Measurements from ENCODE around the gene RYR2. TPM values are rescaled to one million over a fixed set of nuclear protein-coding genes. Genes with fewer than 3 reads are reported as not detected.

The RYR2 gene
- total RNA-seq, 1 experiment from 2014 or later: 0.03 TPM

GRCh38 chr1:237851210-237851845 lies 809.3 kb downstream of the RYR2 start:
- no peaks in the 10 kb centered on the region for H3K4me1 ChIP-seq (ENCODE audit: control insufficient read depth, insufficient read depth, low read length)
- TF ChIP-seq TCF7L2 (IDR thresholded peaks at IDR 0.05; ENCODE audit: low read depth, low read length): no peak
- TF ChIP-seq CTCF (IDR thresholded peaks at IDR 0.05): peak; percentile 70
- no peaks in the 10 kb centered on the region for H3K9me3 ChIP-seq (ENCODE audit: control insufficient read depth, insufficient read depth, low read depth, low read length)
- CTCF ChIA-PET: no interaction called here
- no peak overlapping the region for H3K27ac ChIP-seq (ENCODE audit: low read length)
- no peaks in the 10 kb centered on the region for H3K36me3 ChIP-seq (ENCODE audit: control insufficient read depth, insufficient read depth, low read length)
- no TSS peak for BruUV-seq (replicated peaks)
- H3K4me3 ChIP-seq (ENCODE audit: low read depth in 2 of 2, low read length in 2 of 2): no peak overlapping the region
- in situ Hi-C loops (cut with HindIII; ENCODE audit: low pct_unique_long_range_greater_than_20kb, low sequenced_read_pairs) (no loop called here), intact Hi-C loops (cut with micrococcal nuclease; ENCODE audit: unreplicated experiment) (no loop called here)
- DNase-seq (ENCODE audit: low read depth, low spot score) (peak; percentile 18), ATAC-seq (no peak)
- POLR2A ChIA-PET: no interaction called here
- H3K27me3 ChIP-seq (ENCODE audit: control insufficient read depth, insufficient read depth, low read length): no peaks in the 10 kb centered on the region

- BruUV-seq (replicated peaks): no TSS peak
- DNase-seq (ENCODE audit: low read depth, low spot score) (no peak), ATAC-seq (no peak)
- intact Hi-C loops (cut with micrococcal nuclease; ENCODE audit: unreplicated experiment): no loop called here
- ChIA-PET POLR2A (no interaction called here), CTCF (no interaction called here)
- Histone ChIP-seq H3K36me3 (ENCODE audit: control insufficient read depth, insufficient read depth, low read length) (no peaks in the 10 kb centered on the region), H3K27ac (ENCODE audit: low read length) (no peak overlapping the region), H3K4me1 (ENCODE audit: control insufficient read depth, insufficient read depth, low read length) (no peaks in the 10 kb centered on the region), H3K4me3 (ENCODE audit: low read depth in 2 of 2, low read length in 2 of 2) (no peak overlapping the region), H3K27me3 (ENCODE audit: control insufficient read depth, insufficient read depth, low read length) (no peaks in the 10 kb centered on the region), H3K9me3 (ENCODE audit: control insufficient read depth, insufficient read depth, low read depth, low read length) (no peaks in the 10 kb centered on the region)
- in situ Hi-C loops (cut with HindIII; ENCODE audit: low pct_unique_long_range_greater_than_20kb, low sequenced_read_pairs): no loop called here
- TF ChIP-seq POLR2AphosphoS5 (IDR thresholded peaks at IDR 0.05; ENCODE audit: low read depth, low read length) (no peak), CTCF (IDR thresholded peaks at IDR 0.05) (no peak), SIN3A (IDR thresholded peaks at IDR 0.05; ENCODE audit: borderline replicate concordance, insufficient read depth, low read depth, low read length) (no peak), TCF7L2 (IDR thresholded peaks at IDR 0.05; ENCODE audit: low read depth, low read length) (no peak)
- TF ChIP-seq, protein P1, sequence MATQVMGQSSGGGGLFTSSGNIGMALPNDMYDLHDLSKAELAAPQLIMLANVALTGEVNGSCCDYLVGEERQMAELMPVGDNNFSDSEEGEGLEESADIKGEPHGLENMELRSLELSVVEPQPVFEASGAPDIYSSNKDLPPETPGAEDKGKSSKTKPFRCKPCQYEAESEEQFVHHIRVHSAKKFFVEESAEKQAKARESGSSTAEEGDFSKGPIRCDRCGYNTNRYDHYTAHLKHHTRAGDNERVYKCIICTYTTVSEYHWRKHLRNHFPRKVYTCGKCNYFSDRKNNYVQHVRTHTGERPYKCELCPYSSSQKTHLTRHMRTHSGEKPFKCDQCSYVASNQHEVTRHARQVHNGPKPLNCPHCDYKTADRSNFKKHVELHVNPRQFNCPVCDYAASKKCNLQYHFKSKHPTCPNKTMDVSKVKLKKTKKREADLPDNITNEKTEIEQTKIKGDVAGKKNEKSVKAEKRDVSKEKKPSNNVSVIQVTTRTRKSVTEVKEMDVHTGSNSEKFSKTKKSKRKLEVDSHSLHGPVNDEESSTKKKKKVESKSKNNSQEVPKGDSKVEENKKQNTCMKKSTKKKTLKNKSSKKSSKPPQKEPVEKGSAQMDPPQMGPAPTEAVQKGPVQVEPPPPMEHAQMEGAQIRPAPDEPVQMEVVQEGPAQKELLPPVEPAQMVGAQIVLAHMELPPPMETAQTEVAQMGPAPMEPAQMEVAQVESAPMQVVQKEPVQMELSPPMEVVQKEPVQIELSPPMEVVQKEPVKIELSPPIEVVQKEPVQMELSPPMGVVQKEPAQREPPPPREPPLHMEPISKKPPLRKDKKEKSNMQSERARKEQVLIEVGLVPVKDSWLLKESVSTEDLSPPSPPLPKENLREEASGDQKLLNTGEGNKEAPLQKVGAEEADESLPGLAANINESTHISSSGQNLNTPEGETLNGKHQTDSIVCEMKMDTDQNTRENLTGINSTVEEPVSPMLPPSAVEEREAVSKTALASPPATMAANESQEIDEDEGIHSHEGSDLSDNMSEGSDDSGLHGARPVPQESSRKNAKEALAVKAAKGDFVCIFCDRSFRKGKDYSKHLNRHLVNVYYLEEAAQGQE (IDR thresholded peaks at IDR 0.05; ENCODE audit: insufficient read depth in 1 of 2, low read depth in 2 of 2, low read length in 1 of 2): no peak
These were observed 810.4 kb downstream of the RYR2 start for GRCh38 chr1:237852342-237852741.

All from Panc1 (cell line).